OCI-LY7 (cell line): ENCODE results near the gene H19. TPM values are rescaled to one million over a fixed set of nuclear protein-coding genes. Genes with fewer than 3 reads are reported as not detected.

Source experiments
- BruUV-seq: library from RNA; stranded (reverse); fragments of 400-500 nt; replicated peaks from 2 replicates; lab custom pipeline; 2021; lab: Mats Ljungman, UMichigan
- CTCF ChIA-PET: fragments of 300-600 bp; sonication (Branson Sonifier 250); formaldehyde crosslinking; loops from one replicate; lab custom pipeline; 2022; ENCODE audit warnings: antibody characterized with exemption; ENCODE audit not compliant: unreplicated experiment; lab: Charles Lee
- POLR2A ChIA-PET: fragments of 300-600 bp; sonication (Branson Sonifier 250); formaldehyde crosslinking; loops from one replicate; lab custom pipeline; 2022; ENCODE audit warnings: antibody characterized with exemption; lab: Charles Lee
- DNase-seq: peaks from one replicate; pipeline ENCODE4 v3.0.0-alpha.2; 2015; ENCODE audit warnings: low spot score
- H2AFZ ChIP-seq: fragments of 200-600 bp; sonication (generic), shearing (Covaris generic); 2 replicates; pipeline ENCODE4 v1.6.1; 2014; ENCODE audit warnings: mild to moderate bottlenecking, antibody characterized with exemption, low read length, moderate library complexity
- H3K27ac ChIP-seq: fragments of 200-600 bp; sonication (generic); 2 replicates; pipeline ENCODE4 v1.5.1; 2014; ENCODE audit warnings: mixed run types, low read depth, mild to moderate bottlenecking, moderate library complexity, low read length, inconsistent platforms; ENCODE audit not compliant: poor library complexity, severe bottlenecking
- H3K36me3 ChIP-seq: fragments of 200-600 bp; sonication (generic); 2 replicates; pipeline ENCODE4 v1.6.1; 2014; ENCODE audit warnings: mild to moderate bottlenecking, antibody characterized with exemption, low read length, moderate library complexity, mixed read lengths; ENCODE audit not compliant: insufficient read depth
- H3K4me1 ChIP-seq: fragments of 200-600 bp; sonication (generic); 2 replicates; pipeline ENCODE4 v1.5.1; 2014; ENCODE audit warnings: mild to moderate bottlenecking, low read length; ENCODE audit not compliant: insufficient read depth, poor library complexity, severe bottlenecking
- H3K4me2 ChIP-seq: fragments of 200-600 bp; sonication (generic); 2 replicates; pipeline ENCODE4 v1.6.1; 2014; ENCODE audit warnings: mild to moderate bottlenecking, low read length
- H3K4me3 ChIP-seq: fragments of 200-600 bp; sonication (generic); 2 replicates; pipeline ENCODE4 v1.5.1; 2014; ENCODE audit warnings: mild to moderate bottlenecking, low read depth, low read length; ENCODE audit not compliant: poor library complexity, severe bottlenecking
- H3K79me2 ChIP-seq: fragments of 200-600 bp; sonication (generic); 2 replicates; pipeline ENCODE4 v1.6.1; 2016; ENCODE audit warnings: low read depth, mild to moderate bottlenecking, low read length, moderate library complexity, mixed read lengths; ENCODE audit not compliant: insufficient read depth
- H3K9me2 ChIP-seq: fragments of 200-600 bp; sonication (generic); 2 replicates; pipeline ENCODE4 v1.6.1; 2016; ENCODE audit warnings: mild to moderate bottlenecking, low read length, mixed read lengths; ENCODE audit not compliant: insufficient read depth
- H3K9me3 ChIP-seq: fragments of 200-600 bp; sonication (generic); 2 replicates; pipeline ENCODE4 v1.6.1; 2014; ENCODE audit warnings: mild to moderate bottlenecking, mixed run types, low read length, mixed read lengths
- H4K20me1 ChIP-seq: fragments of 200-600 bp; sonication (generic); 2 replicates; pipeline ENCODE4 v1.6.1; 2014; ENCODE audit warnings: mild to moderate bottlenecking, antibody characterized with exemption, low read length, moderate library complexity, mixed read lengths; ENCODE audit not compliant: insufficient read depth
- CTCF ChIP-seq: fragments of 200-600 bp; sonication (generic); conservative IDR thresholded peaks from 2 replicates; pipeline ENCODE4 v1.5.1; 2014; ENCODE audit warnings: mild to moderate bottlenecking, antibody characterized with exemption, low read length, moderate library complexity, mixed read lengths
- EZH2phosphoT487 ChIP-seq: fragments of 200-600 bp; sonication (generic); IDR thresholded peaks from 2 replicates; pipeline ENCODE4 v1.6.1; 2018; ENCODE audit warnings: low read depth, borderline replicate concordance, mild to moderate bottlenecking, mixed run types, antibody characterized with exemption, low read length, moderate library complexity, mixed read lengths
- intact Hi-C: fragments of 100-400 bp; cut with micrococcal nuclease; formaldehyde crosslinking; loops from one replicate; pipeline ENCODE4 v1.10.0; 2022; ENCODE audit not compliant: unreplicated experiment
- total RNA-seq, 2 experiments: library from RNA; depleted of rRNA in 1 of 2; stranded (reverse); fragments of >200 nt in 1 of 2; shearing (Covaris generic) in 1 of 2; gene quantifications; 2 replicates each; pipeline ENCODE4 v1.2.3, GENCODE V29; 2014 to 2022

Gene H19
- total RNA-seq, 2 experiments from 2014 or later: not detected

- intact Hi-C loops: no loop called here
- Histone ChIP-seq H3K4me2 (no peak overlapping the region), H3K36me3 (no peaks in the 10 kb centered on the region), H4K20me1 (no peaks in the 10 kb centered on the region), H3K9me3 (no peaks in the 10 kb centered on the region), H2AFZ (no peak overlapping the region), H3K4me3 (no peak overlapping the region), H3K79me2 (no peaks in the 10 kb centered on the region), H3K4me1 (no peaks in the 10 kb centered on the region), H3K9me2 (no peaks in the 10 kb centered on the region), H3K27ac (no peak overlapping the region)
- DNase-seq: no peak
- CTCF ChIA-PET: no interaction called here
- TF ChIP-seq CTCF (no peak), EZH2phosphoT487 (no peak)
- POLR2A ChIA-PET: no interaction called here
- no TSS peak for BruUV-seq
These were observed 7.7 kb downstream of the H19 start for GRCh38 chr11:1989953-1990352.

- no peak overlapping the region for H3K4me3 ChIP-seq
- CTCF ChIA-PET: no interaction called here
- H3K4me1 ChIP-seq: no peaks in the 10 kb centered on the region
- H2AFZ ChIP-seq: no peak overlapping the region
- TF ChIP-seq CTCF (no peak), EZH2phosphoT487 (no peak)
- POLR2A ChIA-PET: no interaction called here
- H4K20me1 ChIP-seq: no peaks in the 10 kb centered on the region
- no peak overlapping the region for H3K4me2 ChIP-seq
- no peaks in the 10 kb centered on the region for H3K9me2 ChIP-seq
- no peak overlapping the region for H3K27ac ChIP-seq
- BruUV-seq: no TSS peak
- no peaks in the 10 kb centered on the region for H3K36me3 ChIP-seq
- H3K79me2 ChIP-seq: no peaks in the 10 kb centered on the region
- H3K9me3 ChIP-seq: no peaks in the 10 kb centered on the region
- intact Hi-C loops: no loop called here
- no peak for DNase-seq
These were observed 8.8 kb downstream of the H19 start for GRCh38 chr11:1988667-1989317.

GRCh38 chr11:1988174-1988573, 9.5 kb downstream of the H19 start:
- no peaks in the 10 kb centered on the region for H3K79me2 ChIP-seq
- BruUV-seq: no TSS peak
- no peak overlapping the region for H3K4me3 ChIP-seq
- H3K9me2 ChIP-seq: no peaks in the 10 kb centered on the region
- no peaks in the 10 kb centered on the region for H4K20me1 ChIP-seq
- no peaks in the 10 kb centered on the region for H3K4me1 ChIP-seq
- ChIA-PET CTCF (no interaction called here), POLR2A (no interaction called here)
- H2AFZ ChIP-seq: no peak overlapping the region
- no peak for TF ChIP-seq EZH2phosphoT487
- no peak overlapping the region for H3K4me2 ChIP-seq
- no peak for DNase-seq
- intact Hi-C loops: no loop called here
- H3K27ac ChIP-seq: no peak overlapping the region
- no peaks in the 10 kb centered on the region for H3K36me3 ChIP-seq
- H3K9me3 ChIP-seq: no peaks in the 10 kb centered on the region
